Mucosa of gallbladder (tissue), 1 donor: ENCODE results near the gene DNASE1L1. TPM values are rescaled to one million over a fixed set of nuclear protein-coding genes. Genes with fewer than 3 reads are reported as not detected.

Experiments used
- DNase-seq: peaks from one replicate; pipeline ENCODE4 v3.0.0-alpha.2; 2020; ENCODE audit warnings: low spot score
- total RNA-seq: library from RNA; stranded (reverse); gene quantifications from one replicate; pipeline ENCODE4 v1.2.1, GENCODE V29; 2021
- donor health status: DM: no; HTN: no; CAD: no.

Gene DNASE1L1
- total RNA-seq, 1 donor from 2014 or later = 28.2 TPM

DNA sequence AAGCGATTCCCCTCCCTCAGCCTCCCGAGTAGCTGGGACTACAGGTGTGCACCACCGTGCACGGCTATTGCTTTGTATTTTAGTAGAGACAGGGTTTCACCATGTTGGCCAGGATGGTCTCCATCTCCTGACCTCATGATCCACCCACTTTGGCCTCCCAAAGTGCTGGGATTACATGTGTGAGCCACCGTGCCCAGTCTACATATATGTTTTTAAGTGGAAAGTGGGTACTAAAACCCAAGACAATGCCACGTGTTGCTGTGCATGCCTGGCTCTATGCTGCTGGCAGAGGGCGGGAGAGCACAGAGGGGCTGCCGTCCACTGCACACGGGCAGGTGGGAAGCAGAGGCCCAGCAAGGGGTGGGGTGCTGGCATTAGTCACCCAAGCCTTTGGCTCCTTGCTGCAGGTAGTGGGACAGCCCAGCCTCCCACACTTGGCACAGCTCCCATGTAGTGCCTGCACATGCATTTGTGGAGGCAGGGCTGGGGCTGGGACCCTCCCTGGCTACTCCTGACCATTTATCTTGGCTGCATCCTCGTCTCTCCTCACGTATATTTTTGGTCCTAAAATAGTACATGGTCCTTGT lies 26.5 kb downstream of the DNASE1L1 start:
- DNase-seq = no peak

GRCh38 chrX:154381271-154381670 lies 27.8 kb downstream of the DNASE1L1 start:
- no peak for DNase-seq

- DNase-seq = no peak
Measured at GRCh38 chrX:154380787-154381186, 28.3 kb downstream of the DNASE1L1 start.

GRCh38 chrX:154380153-154380552 lies 28.9 kb downstream of the DNASE1L1 start:
- no peak for DNase-seq

GRCh38 chrX:154379569-154379951 lies 29.5 kb downstream of the DNASE1L1 start:
- no peak for DNase-seq

- peak; percentile 97 for DNase-seq
Measured at GRCh38 chrX:154378799-154379568, 30.1 kb downstream of the DNASE1L1 start, which contains the start of gene EMD. TSS of gene EMD (plus strand) at chrX:154379295. CDS start at chrX:154379485, 190 bp downstream.

GRCh38 chrX:154378059-154378798 lies 30.8 kb downstream of the DNASE1L1 start:
- peak; percentile 62 for DNase-seq

GRCh38 chrX:154376774-154377173 lies 32.3 kb downstream of the DNASE1L1 start:
- no peak for DNase-seq

DNA sequence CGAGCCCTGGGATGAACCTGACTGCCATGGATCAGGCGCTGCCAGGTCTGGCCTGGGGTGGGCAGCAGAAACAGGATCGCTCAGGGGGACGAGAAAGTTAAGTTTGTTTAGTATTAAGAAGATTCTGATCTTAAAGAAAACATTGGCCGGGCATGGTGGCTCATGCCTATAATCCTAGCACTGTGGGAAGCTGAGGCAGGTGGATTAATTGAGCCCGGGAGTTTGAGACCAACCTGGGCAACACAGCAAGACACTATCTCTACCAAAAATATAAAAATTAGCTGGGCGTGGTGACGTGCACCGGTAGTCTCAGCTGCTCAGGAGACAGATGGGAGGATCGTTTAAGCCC lies 33.9 kb downstream of the DNASE1L1 start:
- DNase-seq = no peak

DNA sequence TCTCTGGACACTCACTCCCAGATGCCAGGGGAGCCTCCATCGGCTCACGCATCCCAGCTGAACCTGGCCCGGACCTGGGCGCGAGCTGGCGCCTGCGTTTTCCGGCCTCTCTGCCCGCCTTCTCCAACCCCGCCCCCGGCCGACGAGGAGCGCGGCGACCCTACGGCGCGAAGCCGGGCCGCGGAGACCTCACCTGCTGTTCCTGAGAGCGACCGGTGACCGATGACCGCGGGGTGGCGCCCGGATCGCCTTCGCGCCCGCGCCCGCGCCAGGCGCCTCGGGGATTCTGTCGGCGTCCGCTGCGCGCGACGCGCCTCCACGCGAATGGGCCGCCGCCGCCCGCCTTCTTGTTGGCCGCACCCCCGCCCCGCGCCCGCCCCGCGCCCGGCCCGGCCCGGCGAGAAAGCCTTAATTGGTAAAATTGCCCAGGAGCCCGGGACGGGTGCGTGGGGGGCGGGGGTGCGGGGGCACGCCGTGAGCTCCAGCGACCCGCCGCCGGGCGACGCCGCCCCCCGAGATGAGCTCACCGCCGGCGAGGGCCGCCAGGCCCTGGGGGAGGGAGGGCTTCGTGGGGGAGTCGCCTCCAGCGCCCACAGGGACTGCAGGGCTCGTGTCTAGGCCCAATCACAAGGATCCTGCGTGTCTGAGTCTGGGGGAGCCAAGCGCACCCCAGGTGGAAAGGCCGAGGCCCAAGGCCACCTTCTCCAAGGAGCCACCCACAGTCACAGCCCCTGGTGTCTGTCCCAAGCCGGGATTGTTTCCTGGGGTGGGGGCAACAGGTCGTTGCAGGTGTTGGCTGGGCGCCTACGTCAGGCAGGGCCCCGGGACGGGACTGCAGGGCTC lies 34.5 kb downstream of the DNASE1L1 start, which contains the start of gene FLNA:
TSS of gene FLNA (minus strand) at position 322 of the 843 bp plus-strand sequence. CDS start 3,389 bp downstream, outside the sequence.
- no peak for DNase-seq

GRCh38 chrX:154373340-154374306 lies 35.4 kb downstream of the DNASE1L1 start:
- peak; percentile 53 for DNase-seq

- DNase-seq = peak; percentile 52
Measured at GRCh38 chrX:154372612-154373022, 36.4 kb downstream of the DNASE1L1 start.

- no peak for DNase-seq
Measured at GRCh38 chrX:154371789-154372300, 37.2 kb downstream of the DNASE1L1 start.

GRCh38 chrX:154371017-154371788 lies 37.9 kb downstream of the DNASE1L1 start:
- peak; percentile 89 for DNase-seq

DNA sequence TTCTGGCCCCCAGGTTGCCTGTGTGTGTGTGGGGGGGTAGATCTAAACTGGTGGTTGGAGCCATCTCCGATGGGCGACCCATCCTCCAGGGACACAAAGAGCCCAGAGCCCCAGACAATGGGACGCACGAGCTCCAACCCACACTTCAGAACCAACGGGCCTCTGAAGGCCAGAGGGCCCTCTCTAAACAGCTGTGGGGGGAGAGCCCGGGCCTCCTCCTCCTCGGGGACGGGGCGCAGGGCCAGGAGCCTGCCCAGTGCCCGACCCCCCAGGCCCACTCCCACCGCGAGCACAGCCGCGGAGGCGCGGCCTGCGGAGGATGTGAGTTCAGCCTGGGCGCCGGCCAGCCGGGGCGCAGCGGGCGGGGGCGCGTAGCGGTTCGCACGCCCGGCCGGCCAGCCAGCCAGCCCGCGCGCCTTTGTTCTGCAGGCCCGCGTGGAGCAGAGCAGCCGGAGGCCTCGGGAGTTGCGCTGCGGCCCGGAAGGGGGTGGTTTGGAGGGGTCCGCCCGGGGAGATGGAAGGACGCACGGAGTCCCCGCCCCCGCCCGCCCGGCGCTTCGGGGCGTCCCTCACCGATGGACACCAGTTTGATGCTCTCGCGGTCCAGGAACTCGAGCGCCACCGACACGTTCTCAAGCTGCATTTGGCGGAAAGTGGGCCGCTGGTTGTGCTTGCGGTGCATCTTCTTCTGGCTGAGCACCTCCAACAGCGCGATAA lies 38.6 kb downstream of the DNASE1L1 start:
- no peak for DNase-seq

DNA sequence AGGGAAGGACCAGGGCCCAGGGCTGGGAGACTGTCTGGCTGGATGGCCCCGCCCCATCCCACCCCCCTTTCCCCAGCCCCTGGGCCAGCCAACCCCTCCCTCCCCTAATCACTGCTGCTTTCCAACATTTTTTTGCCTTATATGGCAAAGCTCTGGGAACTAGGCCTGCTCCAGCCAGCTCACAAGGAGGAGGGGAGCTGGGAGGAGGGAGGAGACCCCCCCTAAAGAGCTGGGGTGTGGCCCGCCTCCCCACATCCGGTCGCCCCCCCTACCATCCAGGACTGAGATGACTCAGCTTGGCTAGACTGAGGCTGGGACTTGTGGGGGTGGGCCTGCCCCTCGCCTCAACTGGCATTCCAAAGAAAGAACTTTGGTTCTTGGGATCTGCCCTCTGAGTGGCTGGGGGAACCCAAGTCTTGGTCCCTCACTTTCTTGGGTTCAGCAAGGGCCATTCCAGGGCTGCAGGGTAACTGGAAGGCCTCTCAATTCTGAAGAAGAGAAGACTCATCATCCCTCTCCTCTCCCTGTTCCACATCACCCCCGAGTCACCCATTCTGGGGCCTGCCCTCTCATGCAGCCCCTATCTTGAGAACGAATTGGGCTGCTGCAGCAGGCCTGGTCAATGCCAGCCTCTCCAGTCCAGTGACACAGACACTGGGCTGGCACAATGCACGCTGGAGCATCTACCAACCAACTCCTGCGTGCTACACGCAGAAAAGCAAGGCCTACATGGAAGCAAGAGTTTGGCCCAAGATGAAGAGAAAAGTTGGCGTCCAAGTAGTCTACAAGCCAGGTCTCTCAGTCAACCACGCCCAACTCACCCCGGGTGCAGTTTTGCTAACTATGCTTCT lies 39.4 kb downstream of the DNASE1L1 start:
- peak; percentile 59 for DNase-seq

DNA sequence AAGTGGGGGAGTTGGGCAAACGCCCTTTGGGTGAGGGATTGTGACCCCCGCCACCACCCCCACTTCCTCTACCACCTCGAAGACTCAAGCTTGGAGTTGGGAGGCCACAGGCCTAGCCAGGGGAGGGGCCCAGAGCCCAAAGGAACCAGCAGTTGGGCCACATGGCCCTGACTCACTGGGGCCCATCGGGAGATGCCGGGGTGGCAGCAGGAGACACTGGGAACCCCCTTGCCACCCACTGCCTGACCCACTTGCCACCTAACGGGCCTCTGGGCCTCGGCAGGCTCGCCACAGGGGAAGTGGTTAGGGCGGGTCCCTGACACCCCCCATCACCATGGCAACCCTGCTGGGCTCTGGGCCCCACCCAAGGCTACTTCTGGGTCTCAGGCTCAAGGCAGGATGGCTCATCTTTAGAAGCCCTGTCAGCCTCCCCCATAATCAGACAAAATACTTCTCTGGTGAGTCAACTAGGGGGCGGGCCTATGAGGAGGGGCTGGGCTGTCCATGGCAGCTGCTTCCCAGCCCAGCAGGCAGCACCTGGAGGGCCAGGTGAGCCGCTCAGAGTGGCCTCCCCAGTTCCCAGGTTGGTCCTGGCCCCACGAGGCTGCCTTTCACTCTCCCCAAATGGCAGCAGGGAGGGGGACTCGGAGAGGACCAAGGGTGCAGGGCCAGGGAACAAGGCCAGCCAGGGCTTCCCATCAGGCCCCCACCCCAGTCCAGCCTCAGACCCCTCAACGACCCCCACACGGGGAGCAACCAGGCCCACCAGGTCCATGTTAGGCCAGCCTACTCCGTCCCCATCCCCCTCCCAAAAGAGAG lies 40.2 kb downstream of the DNASE1L1 start:
- DNase-seq = peak; percentile 66
